OCI-LY1 (cell line): Measurements from ENCODE around the gene GPR108.

Source experiments
- H2AFZ ChIP-seq: fragments of 200-600 bp; sonication (generic), shearing (Covaris generic); 2 replicates; pipeline ENCODE4 v1.6.0; 2014; ENCODE audit warnings: antibody characterized with exemption, mild to moderate bottlenecking, low read length
- H3F3A ChIP-seq: fragments of 200-600 bp; sonication (generic), shearing (Covaris generic); 2 replicates; pipeline ENCODE4 v1.6.0; 2014; ENCODE audit warnings: mild to moderate bottlenecking, antibody characterized with exemption, low read length, moderate library complexity; ENCODE audit not compliant: insufficient read depth
- H3K27ac ChIP-seq: fragments of 200-600 bp; sonication (generic); 2 replicates; pipeline ENCODE4 v1.5.1; 2014; ENCODE audit warnings: low read length, mixed run types, mild to moderate bottlenecking, low read depth; ENCODE audit not compliant: poor library complexity, severe bottlenecking
- H3K27me3 ChIP-seq: fragments of 200-600 bp; sonication (generic); 2 replicates; pipeline ENCODE4 v1.6.0; 2014; ENCODE audit warnings: antibody characterized with exemption, mild to moderate bottlenecking, low read length, moderate library complexity; ENCODE audit not compliant: insufficient read depth
- H3K36me3 ChIP-seq: fragments of 200-600 bp; sonication (generic); 2 replicates; pipeline ENCODE4 v1.6.1; 2014; ENCODE audit warnings: mild to moderate bottlenecking, antibody characterized with exemption, low read length, moderate library complexity, mixed read lengths; ENCODE audit not compliant: insufficient read depth
- H3K4me1 ChIP-seq: fragments of 200-600 bp; sonication (generic); 2 replicates; pipeline ENCODE4 v1.5.1; 2014; ENCODE audit warnings: mild to moderate bottlenecking, low read length, moderate library complexity; ENCODE audit not compliant: insufficient read depth, severe bottlenecking
- H3K4me2 ChIP-seq: fragments of 200-600 bp; sonication (generic), shearing (Covaris generic); 2 replicates; pipeline ENCODE4 v1.6.1; 2014; ENCODE audit warnings: low read length
- H3K4me3 ChIP-seq: fragments of 200-600 bp; sonication (generic); 2 replicates; pipeline ENCODE4 v1.5.1; 2014; ENCODE audit warnings: low read length, low read depth, mild to moderate bottlenecking, mixed read lengths; ENCODE audit not compliant: poor library complexity, severe bottlenecking
- H3K79me2 ChIP-seq: fragments of 200-600 bp; shearing (Covaris generic); 2 replicates; pipeline ENCODE4 v1.6.1; 2016; ENCODE audit warnings: mixed run types, low read length, mixed read lengths; ENCODE audit not compliant: insufficient read depth
- H3K9ac ChIP-seq: fragments of 200-600 bp; sonication (generic), shearing (Covaris generic); 2 replicates; pipeline ENCODE4 v1.6.1; 2014; ENCODE audit warnings: mild to moderate bottlenecking, low read length, mixed read lengths
- H3K9me2 ChIP-seq: fragments of 200-600 bp; sonication (generic), shearing (Covaris generic); 2 replicates; pipeline ENCODE4 v1.6.1; 2014; ENCODE audit warnings: low read depth, mild to moderate bottlenecking, low read length, mixed read lengths
- H3K9me3 ChIP-seq: fragments of 200-600 bp; shearing (Covaris generic); 2 replicates; pipeline ENCODE4 v1.6.1; 2014; ENCODE audit warnings: low read length, mixed read lengths
- H4K20me1 ChIP-seq: fragments of 200-600 bp; sonication (generic), shearing (Covaris generic); 2 replicates; pipeline ENCODE4 v1.6.0; 2016; ENCODE audit warnings: mild to moderate bottlenecking, low read length; ENCODE audit not compliant: insufficient read depth
- CTCF ChIP-seq: fragments of 200-600 bp; sonication (generic), shearing (Covaris generic); IDR thresholded peaks from 2 replicates; pipeline ENCODE4 v1.5.1; 2017; ENCODE audit warnings: mild to moderate bottlenecking, antibody characterized with exemption, low read length, moderate library complexity, mixed read lengths
- EZH2 ChIP-seq: fragments of 200-600 bp; sonication (generic), shearing (Covaris generic); IDR thresholded peaks from 2 replicates; pipeline ENCODE4 v1.8.0; 2017; ENCODE audit warnings: borderline replicate concordance, mixed run types, mild to moderate bottlenecking, antibody characterized with exemption, low read length, moderate library complexity, mixed read lengths

Gene GPR108

GRCh38 chr19:6736169-6736916 lies 1.0 kb downstream of the GPR108 start:
- Histone ChIP-seq H3K4me3 (peak overlapping the region; percentile 74), H3K9ac (peak overlapping the region; percentile 70), H3K36me3 (no peaks in the 10 kb centered on the region), H3F3A (peaks cover 7% of the 10 kb centered on the region; the same call in 1 of the 2 replicates), H3K27ac (peak overlapping the region; percentile 51), H3K9me3 (no peaks in the 10 kb centered on the region), H3K4me1 (peaks cover 38% of the 10 kb centered on the region), H4K20me1 (no peaks in the 10 kb centered on the region), H3K4me2 (peak overlapping the region; percentile 84), H2AFZ (no peak overlapping the region), H3K9me2 (no peaks in the 10 kb centered on the region), H3K27me3 (no peaks in the 10 kb centered on the region), H3K79me2 (no peaks in the 10 kb centered on the region)
- TF ChIP-seq CTCF (peak; percentile 66), EZH2 (no peak)

GRCh38 chr19:6735181-6735911 lies 2.0 kb downstream of the GPR108 start:
- H3K4me3 ChIP-seq: peak overlapping the region; percentile 74
- H3K4me2 ChIP-seq: peak overlapping the region; percentile 84
- H3K27ac ChIP-seq: peak overlapping the region; percentile 51
- no peaks in the 10 kb centered on the region for H3K79me2 ChIP-seq
- H2AFZ ChIP-seq: no peak overlapping the region
- no peaks in the 10 kb centered on the region for H3K9me3 ChIP-seq
- H3K9ac ChIP-seq: peak overlapping the region; percentile 70; the same call in 1 of the 2 replicates
- no peaks in the 10 kb centered on the region for H3K27me3 ChIP-seq
- TF ChIP-seq EZH2: no peak
- no peak for TF ChIP-seq CTCF
- no peaks in the 10 kb centered on the region for H4K20me1 ChIP-seq
- no peaks in the 10 kb centered on the region for H3K9me2 ChIP-seq
- no peaks in the 10 kb centered on the region for H3K36me3 ChIP-seq
- peaks cover 30% of the 10 kb centered on the region for H3K4me1 ChIP-seq
- peaks cover 7% of the 10 kb centered on the region; the same call in 1 of the 2 replicates for H3F3A ChIP-seq

GRCh38 chr19:6734096-6734696 lies 3.2 kb downstream of the GPR108 start:
- no peaks in the 10 kb centered on the region for H3K27me3 ChIP-seq
- peaks cover 28% of the 10 kb centered on the region for H3K4me1 ChIP-seq
- peaks cover 7% of the 10 kb centered on the region; the same call in 1 of the 2 replicates for H3F3A ChIP-seq
- no peaks in the 10 kb centered on the region for H4K20me1 ChIP-seq
- H3K79me2 ChIP-seq: no peaks in the 10 kb centered on the region
- no peak overlapping the region for H2AFZ ChIP-seq
- no peak overlapping the region for H3K9ac ChIP-seq
- H3K9me2 ChIP-seq: no peaks in the 10 kb centered on the region
- H3K9me3 ChIP-seq: no peaks in the 10 kb centered on the region
- no peak overlapping the region for H3K27ac ChIP-seq
- TF ChIP-seq CTCF: no peak
- TF ChIP-seq EZH2: no peak
- no peaks in the 10 kb centered on the region; the same call in 1 of the 2 replicates for H3K36me3 ChIP-seq
- no peak overlapping the region for H3K4me3 ChIP-seq
- no peak overlapping the region for H3K4me2 ChIP-seq
